K562 (cell line): Measurements from ENCODE around the gene KPTN. TPM values are rescaled to one million over a fixed set of nuclear protein-coding genes. Genes with fewer than 3 reads are reported as not detected.
A peak's percentile ranks its signal among the peaks of the same experiment; 100 is the strongest.

Experiments
- CBX2 ChIP-seq: fragments of 200-600 bp; sonication (generic); IDR thresholded peaks from one replicate; pipeline ENCODE4 v1.6.1; 2012; ENCODE audit warnings: mild to moderate bottlenecking, low read length, inconsistent platforms; ENCODE audit not compliant: insufficient read depth, poor library complexity, severe bottlenecking
- CBX8 ChIP-seq: fragments of 200-600 bp; sonication (generic); IDR thresholded peaks from 2 replicates; pipeline ENCODE4 v1.6.1; 2012; ENCODE audit warnings: borderline replicate concordance, mixed run types, low read depth, mild to moderate bottlenecking, moderate library complexity, mixed read lengths, low read length, control low read depth, inconsistent platforms; ENCODE audit not compliant: poor library complexity, severe bottlenecking; ENCODE audit errors: extremely low read depth
- COPS2 ChIP-seq: fragments of 450-650 bp; conservative IDR thresholded peaks from 2 replicates; pipeline ENCODE4 v1.6.1; 2016; ENCODE audit warnings: mild to moderate bottlenecking, moderate library complexity
- E2F1 ChIP-seq: sonication (generic); formaldehyde crosslinking; IDR thresholded peaks from 2 replicates; pipeline ENCODE4 v1.8.1; 2023; ENCODE audit warnings: mild to moderate bottlenecking, missing genetic modification reagents, moderate library complexity
- HDAC2 ChIP-seq: fragments of 450-650 bp; IDR thresholded peaks from 2 replicates; pipeline ENCODE4 v1.6.1; 2016; ENCODE audit warnings: mild to moderate bottlenecking
- IFI16 ChIP-seq: fragments of 250-450 bp; sonication (Bioruptor Pico); IDR thresholded peaks from 2 replicates; pipeline ENCODE4 v2.1.2; 2022; ENCODE audit warnings: mild to moderate bottlenecking, inconsistent platforms
- JUN ChIP-seq, 2 experiments: sonication (generic) in 1 of 2; formaldehyde crosslinking in 1 of 2; IDR thresholded peaks; 2 replicates each; pipeline versions ENCODE4 v1.6.1 to v1.8.0; 2012 to 2022; ENCODE audit warnings: borderline replicate concordance in 2 of 2, mild to moderate bottlenecking in 2 of 2, improper control_type of control experiment in 1 of 2, low read depth in 1 of 2, low read length in 1 of 2, missing genetic modification reagents in 1 of 2
- REST ChIP-seq, 2 experiments: fragments of 450-650 bp; formaldehyde crosslinking in 1 of 2; IDR thresholded peaks; 2 replicates each; pipeline versions ENCODE4 v1.4.0 to v1.6.1; 2014 to 2020; ENCODE audit warnings: mild to moderate bottlenecking in 2 of 2, borderline replicate concordance in 1 of 2, low read depth in 1 of 2
- TBL1XR1 ChIP-seq, 2 experiments: IDR thresholded peaks; 2 replicates each; pipeline ENCODE4 v1.6.1; 2012; ENCODE audit warnings: improper control_type of control experiment in 2 of 2, low read length in 2 of 2, mild to moderate bottlenecking in 1 of 2
- THRA ChIP-seq: fragments of 450-650 bp; IDR thresholded peaks from 2 replicates; pipeline ENCODE4 v1.6.1; 2017; ENCODE audit warnings: mild to moderate bottlenecking, moderate library complexity
- ZFP1 ChIP-seq: fragments of 450-650 bp; formaldehyde crosslinking; IDR thresholded peaks from 2 replicates; pipeline ENCODE4 v1.4.0; 2020; ENCODE audit warnings: mild to moderate bottlenecking, mixed read lengths
- ZNF133 ChIP-seq: fragments of 250-450 bp; sonication (Bioruptor Pico); IDR thresholded peaks from 2 replicates; pipeline ENCODE4 v1.4.0; 2020; ENCODE audit warnings: mild to moderate bottlenecking
- ZNF57 ChIP-seq: fragments of 450-650 bp; formaldehyde crosslinking; IDR thresholded peaks from 2 replicates; pipeline ENCODE4 v1.4.0; 2020; ENCODE audit warnings: mild to moderate bottlenecking, moderate library complexity
- ZNF644 ChIP-seq: fragments of 200-800 bp; sonication (Bioruptor generic); IDR thresholded peaks from 2 replicates; pipeline ENCODE4 v1.6.1; 2016; ENCODE audit warnings: low read depth, missing genetic modification characterization, missing compliant biosample characterization
- polyA plus RNA-seq, 8 experiments: library from polyadenylated mRNA; depleted of rRNA in 4 of 8; stranded (reverse) in 5 of 8; unstranded in 3 of 8; fragments of >200 nt; fragmentation: Nextera tagmentation in 2 of 8; fragmentation: Illumina TruSeq in 1 of 8; extraction: Ambion mirVana in 2 of 8; extraction: Trizol in 1 of 8; gene quantifications; 2 replicates each; pipeline versions ENCODE4 v1.2.1 to v1.2.3, GENCODE V29; 2011 to 2014; ENCODE audit warnings: inconsistent platforms in 1 of 8, missing spikeins in 1 of 8
- total RNA-seq, 7 experiments: library from RNA; depleted of rRNA in 6 of 7; stranded (reverse); fragments of >200 nt in 6 of 7; fragmentation: Illumina TruSeq in 2 of 7; extraction: Trizol in 2 of 7; gene quantifications; 2 replicates each; pipeline versions ENCODE4 v1.2.1 to v1.2.3, GENCODE V29; 2011 to 2021; ENCODE audit warnings: low replicate concordance in 1 of 7

The KPTN gene
- total and polyA plus RNA-seq, 9 of the 15 experiments (the other 6 are each of a cell fraction or from before 2014, with no cell fraction given): 0.56 to 18.2 (median 8.5) TPM

GRCh38 chr19:47483800-47484690 lies at the start of gene KPTN (continued):
- TF ChIP-seq REST (IDR thresholded peaks at IDR 0.05; ENCODE audit: borderline replicate concordance) (peak; percentile 88), REST (CRISPR knock-in tag; IDR thresholded peaks at IDR 0.05; ENCODE audit: low read depth) (peak; percentile 80), IFI16 (CRISPR knock-in tag) (no peak), ZNF644 (no peak), HDAC2 (peak; percentile 17; the same call in 1 of the 2 replicates), E2F1 (CRISPR knock-in tag) (peak; percentile 64; the same call in 1 of the 2 replicates), ZNF133 (CRISPR knock-in tag) (no peak), ZNF57 (no peak), CBX2 (no peak), COPS2 (no peak), JUN (IDR thresholded peaks at IDR 0.05; ENCODE audit: borderline replicate concordance, low read depth, low read length) (no peak; the same call in 1 of the 2 replicates), JUN (CRISPR knock-in tag; IDR thresholded peaks at IDR 0.05; ENCODE audit: borderline replicate concordance) (no peak), TBL1XR1 (IDR thresholded peaks at IDR 0.05; ENCODE audit: low read length in 2 of 2) (peak in 1 of 2 experiments; percentile 89; a peak in 2 of 4 replicates), ZFP1 (no peak), THRA (no peak), CBX8 (no peak)
